GM19023 (cell line): ENCODE measurements around the gene S100A8.

Experiments
- ATAC-seq: cut with Tn5 transposase; IDR thresholded peaks from one replicate; pipeline ENCODE4 v1.9.1; 2021; ENCODE audit warnings: mild to moderate bottlenecking, moderate library complexity; ENCODE audit not compliant: unreplicated experiment

The S100A8 gene

DNA sequence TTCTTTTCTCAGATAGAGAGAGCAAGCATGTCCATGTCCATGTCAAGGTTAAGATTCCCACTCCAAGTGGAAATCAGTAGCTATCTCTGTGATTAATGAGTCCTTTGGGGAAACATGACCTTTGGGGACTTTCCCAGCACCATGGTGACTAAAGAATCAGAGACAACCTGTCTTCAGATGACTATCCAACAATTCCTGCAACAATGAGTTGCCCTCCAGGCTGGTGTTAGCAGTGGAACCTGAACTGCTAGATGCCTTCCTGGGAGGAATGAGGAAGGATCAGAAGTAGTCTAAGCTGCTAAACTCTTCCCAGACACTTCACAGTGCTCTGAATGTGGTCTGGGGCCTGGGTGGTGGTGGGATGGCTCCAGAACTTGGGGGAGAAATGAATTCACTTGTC lies 26.7 kb downstream of the S100A8 start:
- no peak for ATAC-seq

DNA sequence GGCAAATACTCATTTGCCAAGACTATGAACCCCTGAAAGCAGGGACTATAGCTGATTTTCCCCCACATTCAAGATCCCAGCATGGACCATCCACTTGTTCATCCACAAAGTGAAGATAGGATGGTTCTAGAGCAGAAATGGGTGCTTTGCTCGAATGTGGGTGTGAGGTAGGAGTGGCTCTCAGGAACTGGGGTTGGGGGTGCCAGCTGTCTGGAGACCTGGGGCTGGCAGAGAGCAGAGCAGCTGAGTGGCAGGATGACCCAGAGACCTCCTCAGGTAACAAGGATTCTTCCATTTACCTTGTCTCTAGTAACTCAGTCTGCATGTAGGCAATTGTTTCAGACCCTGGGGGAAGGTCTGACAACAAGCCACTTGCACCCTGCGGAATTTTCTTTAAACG lies 27.2 kb downstream of the S100A8 start:
- no peak for ATAC-seq

DNA sequence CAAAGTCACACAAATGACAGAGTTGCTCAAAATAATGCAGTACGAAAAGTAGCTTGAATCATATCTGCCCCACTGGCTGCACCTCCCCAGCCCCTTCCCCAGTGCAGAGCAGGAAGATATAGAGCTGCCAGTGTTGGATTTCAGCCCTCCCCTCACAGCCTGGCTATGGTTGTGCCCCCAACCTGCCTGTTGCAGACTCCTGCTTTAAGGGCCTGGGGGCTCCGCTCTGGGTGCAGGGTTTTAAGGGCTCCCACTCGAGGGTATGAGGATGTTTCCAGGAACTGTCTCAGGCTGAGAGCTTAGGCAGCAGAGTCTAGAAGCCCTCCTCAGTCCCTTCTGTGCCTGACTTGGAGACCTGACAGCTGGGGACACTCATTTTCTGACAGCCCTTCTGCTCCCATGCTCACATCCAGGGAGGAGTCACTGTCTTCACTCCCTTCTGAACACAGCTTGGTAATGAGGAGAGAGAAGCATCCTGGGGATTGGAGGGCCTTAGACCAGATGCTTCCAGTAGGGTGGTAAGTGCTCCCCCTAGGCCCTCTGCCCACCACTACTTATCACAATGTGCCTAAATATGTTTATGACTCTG lies 28.6 kb downstream of the S100A8 start:
- ATAC-seq = no peak

DNA sequence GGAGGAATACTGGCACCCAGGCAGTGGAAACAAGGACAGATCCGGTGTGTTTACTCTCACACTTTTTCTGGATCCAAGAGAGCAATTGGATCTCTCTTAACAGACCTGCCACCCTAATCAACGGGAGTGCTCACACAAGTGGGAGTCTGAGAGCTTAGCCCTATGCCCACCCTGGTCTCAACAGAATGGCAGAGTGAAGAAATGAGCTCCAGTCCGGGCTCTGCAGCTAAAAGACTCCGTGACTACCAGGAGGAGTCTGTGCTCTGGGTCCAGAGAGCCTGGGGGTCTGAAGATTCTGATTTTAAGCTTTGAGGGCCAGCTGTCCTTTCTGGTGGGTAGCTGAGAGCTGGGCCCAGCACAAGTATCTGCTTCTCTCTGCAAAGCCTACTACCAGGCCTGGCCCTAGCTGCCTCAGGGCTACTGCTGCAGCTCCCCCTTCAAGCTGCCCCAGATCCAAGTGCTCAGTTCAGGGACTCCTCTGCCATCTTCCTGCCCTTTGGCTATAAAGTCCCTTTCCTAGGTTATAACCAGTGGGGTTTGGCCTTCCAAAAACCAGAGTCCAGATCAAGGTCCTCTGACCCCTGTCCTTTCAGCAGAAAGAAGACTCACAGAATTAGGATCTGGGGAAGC lies 29.3 kb downstream of the S100A8 start:
- ATAC-seq = no peak

DNA sequence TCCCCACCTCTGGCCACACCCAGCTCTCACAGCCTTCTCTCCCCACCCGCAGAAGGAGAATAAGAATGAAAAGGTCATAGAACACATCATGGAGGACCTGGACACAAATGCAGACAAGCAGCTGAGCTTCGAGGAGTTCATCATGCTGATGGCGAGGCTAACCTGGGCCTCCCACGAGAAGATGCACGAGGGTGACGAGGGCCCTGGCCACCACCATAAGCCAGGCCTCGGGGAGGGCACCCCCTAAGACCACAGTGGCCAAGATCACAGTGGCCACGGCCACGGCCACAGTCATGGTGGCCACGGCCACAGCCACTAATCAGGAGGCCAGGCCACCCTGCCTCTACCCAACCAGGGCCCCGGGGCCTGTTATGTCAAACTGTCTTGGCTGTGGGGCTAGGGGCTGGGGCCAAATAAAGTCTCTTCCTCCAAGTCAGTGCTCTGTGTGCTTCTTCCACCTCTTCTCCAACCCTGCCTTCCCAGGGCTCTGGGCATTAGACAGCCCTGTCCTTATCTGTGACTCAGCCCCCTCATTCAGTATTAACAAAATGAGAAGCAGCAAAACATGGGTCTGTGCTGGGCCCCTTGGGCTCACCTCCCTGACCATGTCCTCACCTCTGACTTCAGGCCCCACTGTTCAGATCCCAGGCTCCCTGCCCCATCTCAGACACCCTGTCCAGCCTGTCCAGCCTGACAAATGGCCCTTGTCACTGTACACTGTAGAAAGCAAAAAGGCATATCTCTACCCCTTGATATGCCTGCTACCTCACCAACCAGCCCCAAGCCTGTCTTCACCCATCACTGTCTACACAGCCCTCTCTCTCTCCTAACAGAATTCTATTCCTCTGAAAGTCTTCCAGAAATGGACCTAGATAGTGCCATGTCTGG lies 30.0 kb downstream of the S100A8 start:
- no peak for ATAC-seq

DNA sequence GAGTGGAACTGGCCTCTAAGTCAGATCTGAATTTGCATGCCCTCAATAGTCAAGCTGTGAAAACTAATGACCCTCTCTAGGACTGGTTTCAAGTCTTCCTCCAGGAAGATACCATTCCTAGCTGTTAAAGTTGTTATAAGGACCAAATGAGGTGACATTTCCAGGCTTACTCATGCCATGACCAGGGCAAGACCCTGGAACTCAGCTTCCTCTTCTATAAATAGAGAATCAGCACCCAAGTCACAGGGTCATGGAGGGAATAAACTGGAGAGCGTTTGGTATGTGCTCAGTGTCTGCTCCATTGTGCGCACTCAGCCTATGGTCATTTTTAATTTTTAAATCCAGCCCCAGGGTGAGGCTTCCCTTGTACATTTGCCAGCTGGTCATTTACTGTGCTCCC lies 30.7 kb downstream of the S100A8 start:
- ATAC-seq = no peak

DNA sequence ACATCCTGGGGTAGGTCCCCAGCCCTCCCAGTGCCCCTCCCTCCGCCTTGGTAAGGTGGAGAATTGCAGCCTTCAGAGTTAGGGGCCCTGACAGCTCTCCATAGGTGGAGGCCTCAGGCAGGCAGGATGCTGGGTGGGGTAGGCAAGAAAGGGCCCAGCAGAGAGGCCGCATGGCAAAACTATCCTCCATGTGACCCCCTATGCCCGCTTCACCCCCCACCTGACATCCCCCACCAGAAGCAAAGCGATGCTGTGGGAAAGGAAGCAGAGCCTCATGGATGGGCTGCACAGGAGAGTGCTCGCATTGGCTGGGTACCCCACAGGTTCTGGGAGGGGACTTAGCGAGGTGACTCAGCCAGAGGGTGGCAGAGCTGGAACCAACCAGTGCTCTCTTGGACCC lies 31.6 kb downstream of the S100A8 start:
- ATAC-seq = no peak

DNA sequence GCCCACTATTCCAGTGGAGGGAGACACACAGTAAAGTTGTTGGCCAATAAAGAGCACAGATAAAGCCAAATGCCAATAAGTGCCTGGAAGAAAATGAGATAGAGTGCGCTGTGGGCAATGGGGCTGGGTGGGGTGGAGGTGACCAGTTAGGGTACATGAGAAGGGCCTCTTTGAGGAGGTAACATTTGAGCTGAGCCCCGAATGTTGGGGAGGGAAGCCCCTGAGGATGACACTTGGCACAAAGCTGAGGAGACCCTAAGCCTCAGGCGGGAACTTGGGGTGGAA lies 32.2 kb downstream of the S100A8 start:
- ATAC-seq = no peak

DNA sequence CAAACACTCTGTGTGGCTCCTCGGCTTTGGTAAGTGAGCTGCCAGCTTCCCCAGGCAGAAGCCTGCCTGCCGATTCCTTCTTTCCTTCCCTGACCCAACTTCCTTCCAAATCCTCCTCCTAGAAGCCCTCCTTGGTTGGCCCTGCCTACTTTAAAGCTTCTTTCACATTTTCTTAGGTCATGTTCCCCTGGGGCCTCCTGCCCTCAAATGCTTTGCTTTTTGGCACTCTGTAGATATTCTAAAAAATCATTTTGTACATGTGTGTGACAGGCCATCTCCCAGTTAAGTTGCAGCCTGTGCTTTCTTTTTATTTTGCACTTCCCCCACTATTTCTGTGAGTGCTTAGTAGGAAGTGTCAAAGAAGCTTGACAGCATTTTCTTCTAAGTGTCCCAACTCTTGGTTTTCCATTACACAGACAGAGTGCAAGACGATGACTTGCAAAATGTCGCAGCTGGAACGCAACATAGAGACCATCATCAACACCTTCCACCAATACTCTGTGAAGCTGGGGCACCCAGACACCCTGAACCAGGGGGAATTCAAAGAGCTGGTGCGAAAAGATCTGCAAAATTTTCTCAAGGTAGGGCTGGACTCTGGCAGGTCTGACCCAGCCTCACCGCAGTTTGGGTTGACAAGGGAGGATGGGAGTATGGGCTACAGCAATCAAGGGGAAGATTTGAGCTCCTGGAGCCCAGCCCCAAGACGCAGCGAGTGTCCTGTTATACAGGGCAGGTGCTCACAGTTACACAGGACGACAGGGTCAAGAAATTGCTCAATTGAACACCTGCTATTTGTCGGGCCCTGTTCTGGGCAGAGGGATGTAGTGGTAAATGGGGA lies 32.8 kb downstream of the S100A8 start, which contains the start of gene S100A9:
Gene S100A9 (plus strand): TSS at position 2 of the 838 bp plus-strand sequence. CDS start 430 bp downstream, at position 432.
- ATAC-seq = no peak

DNA sequence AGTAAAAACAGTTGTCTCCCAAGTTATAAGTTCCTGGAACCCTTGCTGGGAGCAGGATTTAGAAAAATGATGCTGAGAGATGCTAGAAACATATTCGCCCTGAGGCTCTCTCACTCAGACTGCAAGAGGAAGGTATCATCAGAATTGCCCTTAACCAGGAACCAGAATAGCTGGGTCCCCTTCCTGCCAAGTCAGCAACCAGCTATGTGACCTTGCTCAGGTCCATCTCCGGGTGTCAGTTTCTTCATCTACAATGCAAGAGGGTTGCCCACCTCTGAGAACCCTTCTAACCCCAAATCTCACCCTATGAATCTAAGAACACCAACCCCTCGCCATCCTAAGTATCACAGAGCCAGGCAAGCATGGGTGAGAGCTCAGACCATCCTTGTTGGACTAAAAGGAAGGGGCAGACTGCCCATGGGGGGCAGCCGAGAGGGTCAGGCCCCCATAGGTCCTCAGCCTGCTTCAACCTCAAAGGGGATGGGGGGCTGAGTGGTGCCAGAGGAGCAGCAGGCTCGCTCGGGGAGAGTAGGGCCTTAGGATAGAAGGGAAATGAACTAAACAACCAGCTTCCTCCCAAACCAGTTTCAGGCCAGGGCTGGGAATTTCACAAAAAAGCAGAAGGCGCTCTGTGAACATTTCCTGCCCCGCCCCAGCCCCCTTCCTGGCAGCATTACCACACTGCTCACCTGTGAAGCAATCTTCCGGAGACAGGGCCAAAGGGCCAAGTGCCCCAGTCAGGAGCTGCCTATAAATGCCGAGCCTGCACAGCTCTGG lies 33.6 kb downstream of the S100A8 start:
- ATAC-seq = no peak

DNA sequence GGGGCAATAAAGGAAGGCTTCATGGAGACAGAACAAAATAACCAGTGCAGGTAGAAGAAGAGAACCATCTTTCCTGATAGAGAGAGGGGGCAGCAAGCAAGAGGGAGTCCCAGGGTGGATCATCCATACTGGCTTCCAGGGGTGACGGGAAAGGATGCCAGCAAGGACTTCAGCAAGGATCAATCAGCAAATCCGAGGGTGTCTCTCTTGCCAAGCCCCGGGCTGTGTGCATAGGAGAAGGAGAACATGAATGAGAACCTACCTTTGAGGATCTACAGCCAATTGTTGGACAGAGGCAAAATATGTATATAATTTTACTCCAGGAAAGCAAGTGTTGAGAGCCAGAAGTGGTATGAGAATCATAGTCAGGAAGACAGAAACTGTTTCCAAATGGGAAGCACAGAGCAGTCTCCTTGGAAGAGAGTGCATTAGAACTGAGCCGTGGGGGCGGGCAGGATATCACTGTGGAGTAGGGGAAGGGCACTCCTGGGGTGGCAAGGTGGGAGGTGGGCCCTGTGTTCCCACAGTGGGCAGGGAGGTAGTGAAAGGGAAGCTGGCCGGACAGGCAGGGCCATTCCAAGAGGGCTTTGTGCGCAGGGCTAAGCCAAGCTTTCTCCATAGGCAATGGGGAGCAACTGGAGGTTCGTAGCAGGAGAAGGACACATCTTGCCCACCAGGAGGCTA lies 34.3 kb downstream of the S100A8 start:
- ATAC-seq = no peak

DNA sequence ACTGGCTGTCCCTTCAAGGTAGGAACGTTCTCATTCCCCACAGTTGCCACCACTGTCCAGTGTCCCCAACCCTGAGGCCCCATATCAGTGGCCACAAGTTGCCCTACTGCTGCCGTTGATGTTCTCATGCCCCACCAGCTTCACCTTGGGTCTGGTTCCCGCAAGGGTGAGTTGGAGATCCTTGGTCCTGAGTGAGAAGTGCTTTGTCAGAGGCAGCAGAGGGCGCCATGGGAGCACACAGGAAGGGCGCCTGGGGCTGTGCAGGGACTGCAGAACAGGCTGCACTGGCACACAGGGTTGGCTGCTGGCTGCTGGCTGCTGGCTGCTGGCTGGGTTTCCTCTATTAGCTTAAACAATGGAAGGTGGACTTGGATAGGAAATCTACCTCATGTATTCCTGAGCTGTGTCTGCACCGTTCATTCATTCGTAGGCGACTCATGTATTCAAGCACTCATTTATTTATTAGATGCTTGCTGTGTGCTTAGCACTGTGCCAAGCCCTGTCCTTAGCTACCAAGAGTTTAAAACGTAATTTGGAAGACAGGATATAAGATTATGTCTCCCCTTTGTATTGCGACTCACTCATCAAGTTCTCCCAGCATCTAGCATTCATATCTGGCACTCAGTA lies 35.3 kb downstream of the S100A8 start:
- no peak for ATAC-seq

DNA sequence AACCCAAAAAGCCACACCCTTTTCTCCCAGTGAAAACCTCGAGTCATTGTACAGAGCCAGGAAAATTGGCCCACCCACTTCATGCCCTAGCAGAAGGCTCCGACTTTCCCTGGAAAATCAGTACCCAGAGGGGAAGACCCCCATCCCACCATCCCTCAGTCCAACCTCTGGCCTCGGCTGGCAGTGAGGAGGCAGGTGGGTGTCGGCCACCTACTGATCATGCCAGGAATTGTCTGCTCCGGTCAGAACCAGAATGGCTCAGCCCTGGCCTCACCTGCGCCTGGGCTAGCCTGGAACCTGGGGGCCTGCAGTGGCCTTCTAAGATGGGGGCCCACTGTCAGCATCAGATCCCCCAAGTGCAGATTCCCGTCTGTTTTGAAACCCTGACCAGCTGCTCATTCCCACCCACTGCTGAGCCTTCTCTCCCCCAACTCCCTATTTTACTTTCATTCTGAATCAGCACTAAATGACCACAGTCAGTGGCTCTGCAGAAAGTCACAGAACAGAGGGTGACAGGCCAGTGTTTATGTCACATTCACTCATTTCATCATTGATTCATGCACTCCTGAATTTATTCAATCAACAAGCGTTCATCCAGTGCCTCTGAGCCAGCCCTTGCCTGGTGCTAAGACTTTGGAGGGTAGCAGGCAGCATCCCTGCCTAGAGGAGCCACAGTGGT lies 36.2 kb downstream of the S100A8 start:
- ATAC-seq = no peak

DNA sequence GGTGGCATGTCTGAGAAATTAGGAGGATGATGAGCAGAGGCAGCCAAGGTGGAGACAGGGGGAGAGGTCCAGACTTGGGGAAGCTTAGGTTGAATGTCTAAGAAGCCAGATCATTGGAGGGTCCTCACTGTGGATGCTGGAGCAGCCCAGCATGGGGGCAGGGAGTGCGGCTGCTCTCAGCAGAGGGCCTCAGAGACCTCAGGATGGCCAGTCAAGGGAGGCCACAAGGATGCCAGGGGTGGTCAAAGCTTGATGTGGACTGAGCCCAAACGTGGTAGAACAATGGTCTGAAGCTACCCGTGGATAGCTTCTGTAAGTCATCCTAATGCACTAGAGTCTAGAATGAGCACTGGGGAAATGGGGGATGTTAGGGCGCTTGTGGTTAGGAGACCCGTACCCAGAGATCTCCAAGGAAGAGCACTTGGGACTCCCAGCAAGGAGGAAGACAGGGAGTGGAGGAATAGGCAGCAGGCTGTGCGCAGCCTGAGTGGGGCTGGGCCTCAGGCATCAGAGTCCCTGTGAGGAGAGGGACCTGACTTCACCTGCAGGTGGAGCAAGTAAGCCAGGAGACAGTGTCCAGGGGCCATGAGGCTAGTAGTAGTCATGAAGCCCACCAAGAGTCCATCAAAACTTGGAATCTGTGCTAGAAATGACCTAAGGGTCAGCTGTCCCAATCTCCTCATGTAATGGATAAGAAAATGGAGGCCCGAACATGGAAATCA lies 37.5 kb downstream of the S100A8 start:
- ATAC-seq = no peak

DNA sequence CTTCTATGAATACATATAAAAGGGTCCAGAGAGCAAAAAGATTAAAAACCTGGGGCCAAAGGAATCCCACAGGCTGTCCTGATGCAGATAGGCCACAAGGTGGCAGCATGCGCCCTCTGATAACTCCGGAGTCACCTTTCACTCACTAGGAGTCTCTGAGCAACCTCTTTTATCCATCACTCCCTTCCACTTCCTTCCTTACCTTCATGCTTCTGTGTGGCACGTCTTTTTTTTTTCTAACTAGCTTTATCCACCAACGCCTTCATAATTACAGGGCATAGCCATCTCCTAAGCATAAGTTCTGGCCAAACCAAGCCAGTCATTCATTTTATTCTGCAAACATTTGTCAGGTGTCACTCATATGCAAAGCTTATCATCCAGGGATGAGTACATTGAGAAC lies 38.4 kb downstream of the S100A8 start:
- peak; percentile 67 for ATAC-seq

DNA sequence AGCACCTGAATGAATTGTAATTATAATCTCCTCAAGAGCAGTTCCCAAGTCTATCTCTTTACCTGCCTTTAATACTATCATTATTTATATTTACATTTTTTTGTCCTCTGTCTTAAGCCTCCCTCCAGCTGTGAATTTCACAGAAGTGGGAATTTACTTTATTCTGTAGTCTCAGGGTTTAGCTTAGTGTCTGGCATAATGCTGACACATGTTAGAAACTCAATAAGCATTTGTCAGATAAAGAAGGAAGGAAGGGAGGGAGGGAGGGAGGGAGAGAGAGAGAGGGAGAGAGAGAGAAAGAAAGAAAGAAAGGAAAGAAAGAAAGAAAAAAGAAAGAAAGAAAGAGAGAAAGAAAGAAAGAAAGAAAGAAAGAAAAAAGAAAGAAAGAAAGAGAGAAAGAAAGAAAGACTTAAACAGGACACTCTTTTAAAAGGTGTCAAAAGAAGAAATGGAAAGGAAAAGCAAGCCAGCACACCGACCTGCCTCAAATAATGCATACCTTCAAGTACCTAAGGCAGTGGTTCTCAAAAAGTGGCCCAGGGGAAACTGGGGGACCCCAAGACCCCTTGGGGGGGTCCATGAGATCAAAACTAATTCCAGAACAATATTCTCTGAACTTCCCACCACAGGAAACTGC lies 40.4 kb downstream of the S100A8 start:
- ATAC-seq = no peak

DNA sequence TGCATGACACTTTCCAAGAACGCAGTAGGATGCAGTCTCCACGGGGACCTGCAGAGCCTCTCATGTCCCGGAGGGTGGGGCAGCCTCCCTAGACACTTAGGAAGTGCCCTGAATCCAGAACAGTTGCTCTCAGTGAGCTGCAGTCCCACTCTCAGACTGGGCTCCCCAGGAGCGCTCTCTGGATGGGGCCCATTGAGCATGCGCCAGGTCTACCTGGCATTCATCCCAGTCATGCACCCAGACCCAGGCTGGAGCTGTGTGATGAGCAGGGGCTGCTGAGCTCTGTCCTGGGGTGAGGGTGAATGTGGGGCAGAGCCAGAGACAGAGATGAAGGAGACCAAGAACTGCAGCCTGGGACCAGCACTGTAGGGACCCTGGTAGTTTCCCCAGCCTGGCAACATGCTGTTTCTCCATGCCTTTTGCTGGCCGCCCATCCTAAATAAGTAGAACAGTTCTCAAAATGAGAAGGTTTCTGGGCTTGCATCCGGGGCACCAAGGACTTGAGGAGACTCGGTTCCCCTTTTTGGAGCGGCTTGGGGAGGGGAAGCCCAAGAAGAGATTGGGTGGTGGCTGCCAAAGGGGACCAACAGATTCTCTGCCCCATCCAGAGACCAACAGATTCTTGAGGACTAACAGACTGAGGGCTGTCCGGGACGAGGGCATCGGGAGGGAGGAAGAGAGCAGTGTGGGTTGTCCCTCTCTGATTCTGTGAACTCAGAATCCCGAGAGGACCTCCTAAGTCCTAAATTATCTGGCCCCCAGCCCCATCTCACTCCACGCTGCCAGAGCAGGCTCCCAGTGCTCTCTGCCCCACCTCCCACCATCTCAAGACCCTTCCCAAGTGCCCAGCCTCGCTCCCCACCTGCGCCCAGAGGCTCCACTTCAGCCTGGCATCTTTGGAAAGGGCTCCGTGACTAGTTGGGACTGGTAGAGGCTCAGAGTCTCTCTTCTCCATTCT lies 41.2 kb downstream of the S100A8 start:
- ATAC-seq = no peak
